AG08396 (cell line): ENCODE results near the gene DHX34.
"Not testable (repeated sequence)": the region's sequence is repeated elsewhere in the genome, so short reads cannot be mapped to it uniquely, and the experiment has no call there.

Experiments used
- DNase-seq: peaks from one replicate; pipeline ENCODE4 v3.0.0; 2012; ENCODE audit warnings: low spot score, mixed read lengths

Gene DHX34, protein sequence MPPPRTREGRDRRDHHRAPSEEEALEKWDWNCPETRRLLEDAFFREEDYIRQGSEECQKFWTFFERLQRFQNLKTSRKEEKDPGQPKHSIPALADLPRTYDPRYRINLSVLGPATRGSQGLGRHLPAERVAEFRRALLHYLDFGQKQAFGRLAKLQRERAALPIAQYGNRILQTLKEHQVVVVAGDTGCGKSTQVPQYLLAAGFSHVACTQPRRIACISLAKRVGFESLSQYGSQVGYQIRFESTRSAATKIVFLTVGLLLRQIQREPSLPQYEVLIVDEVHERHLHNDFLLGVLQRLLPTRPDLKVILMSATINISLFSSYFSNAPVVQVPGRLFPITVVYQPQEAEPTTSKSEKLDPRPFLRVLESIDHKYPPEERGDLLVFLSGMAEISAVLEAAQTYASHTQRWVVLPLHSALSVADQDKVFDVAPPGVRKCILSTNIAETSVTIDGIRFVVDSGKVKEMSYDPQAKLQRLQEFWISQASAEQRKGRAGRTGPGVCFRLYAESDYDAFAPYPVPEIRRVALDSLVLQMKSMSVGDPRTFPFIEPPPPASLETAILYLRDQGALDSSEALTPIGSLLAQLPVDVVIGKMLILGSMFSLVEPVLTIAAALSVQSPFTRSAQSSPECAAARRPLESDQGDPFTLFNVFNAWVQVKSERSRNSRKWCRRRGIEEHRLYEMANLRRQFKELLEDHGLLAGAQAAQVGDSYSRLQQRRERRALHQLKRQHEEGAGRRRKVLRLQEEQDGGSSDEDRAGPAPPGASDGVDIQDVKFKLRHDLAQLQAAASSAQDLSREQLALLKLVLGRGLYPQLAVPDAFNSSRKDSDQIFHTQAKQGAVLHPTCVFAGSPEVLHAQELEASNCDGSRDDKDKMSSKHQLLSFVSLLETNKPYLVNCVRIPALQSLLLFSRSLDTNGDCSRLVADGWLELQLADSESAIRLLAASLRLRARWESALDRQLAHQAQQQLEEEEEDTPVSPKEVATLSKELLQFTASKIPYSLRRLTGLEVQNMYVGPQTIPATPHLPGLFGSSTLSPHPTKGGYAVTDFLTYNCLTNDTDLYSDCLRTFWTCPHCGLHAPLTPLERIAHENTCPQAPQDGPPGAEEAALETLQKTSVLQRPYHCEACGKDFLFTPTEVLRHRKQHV

DNA sequence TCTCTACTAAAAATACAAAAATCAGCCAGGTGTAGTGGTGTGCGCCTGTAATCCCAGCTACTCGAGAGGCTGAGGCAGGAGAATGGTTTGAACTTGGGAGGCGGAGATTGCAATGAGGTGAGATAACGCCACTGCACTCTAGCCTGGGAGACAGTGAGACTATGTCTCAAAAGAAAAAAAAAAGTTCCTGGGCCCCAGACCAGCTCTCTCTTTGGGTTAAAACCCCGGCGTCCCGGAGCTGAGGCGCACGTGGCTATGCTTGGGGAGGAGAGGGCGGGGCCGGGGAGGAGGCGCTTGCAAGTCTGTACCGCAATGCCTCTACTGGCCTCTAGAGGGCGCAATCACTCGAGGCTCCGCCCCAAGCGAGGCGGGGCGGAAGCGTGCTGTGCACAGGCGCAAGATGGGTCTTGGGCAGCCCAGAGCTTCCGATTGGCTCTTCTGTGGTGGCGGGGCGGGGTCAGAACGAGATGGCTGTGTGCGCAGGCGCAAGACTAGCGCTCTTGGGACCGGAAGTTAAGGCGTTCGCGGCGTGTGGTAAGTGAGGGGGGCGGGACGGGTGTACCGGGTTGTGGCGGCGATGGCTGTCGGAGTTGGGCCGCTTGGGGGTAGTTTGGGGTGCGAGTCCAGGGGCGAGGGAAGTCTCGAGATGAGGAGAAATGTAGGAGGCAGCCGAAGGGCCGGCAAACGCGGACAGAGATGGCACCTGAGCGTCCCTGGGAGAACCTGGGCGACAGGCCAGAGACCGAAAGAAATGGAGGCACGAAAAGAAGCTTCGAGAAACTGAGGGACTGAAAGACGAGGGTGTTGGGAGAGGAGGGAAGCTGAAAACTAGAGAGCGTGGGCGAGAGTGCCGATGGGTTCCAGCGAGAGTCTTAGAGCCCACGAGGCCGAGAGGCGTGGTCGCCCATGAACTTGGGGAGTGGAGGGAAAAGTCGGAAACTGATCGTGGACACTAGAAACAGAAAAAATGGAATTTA, at the start of gene DHX34:
Gene DHX34 (plus strand): TSS at position 497 of the 977 bp plus-strand sequence. CDS start 3,716 bp downstream, outside the sequence.
- DNase-seq, result peak; percentile 100

DNA sequence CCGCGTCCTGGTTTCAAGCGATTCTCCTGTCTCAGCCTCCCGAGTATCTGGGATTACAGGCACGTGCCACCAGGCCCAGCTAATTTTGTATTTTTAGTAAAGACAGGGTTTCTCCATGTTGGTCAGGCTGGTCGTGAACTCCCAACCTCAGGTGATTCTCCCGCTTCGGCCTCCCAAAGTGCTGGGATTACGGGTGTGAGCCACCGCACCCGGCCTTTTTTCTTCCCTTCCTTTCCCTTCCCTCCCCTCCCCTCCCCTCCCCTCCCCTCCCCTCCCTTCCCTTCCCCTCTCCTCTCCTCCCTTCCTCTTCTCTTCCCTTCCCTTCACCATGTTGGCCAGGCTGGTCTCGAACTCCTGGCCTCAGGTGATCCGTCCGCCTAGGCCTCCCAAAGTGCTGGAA, 48.2 kb upstream of the DHX34 start:
- not testable (repeated sequence) for DNase-seq

DNA sequence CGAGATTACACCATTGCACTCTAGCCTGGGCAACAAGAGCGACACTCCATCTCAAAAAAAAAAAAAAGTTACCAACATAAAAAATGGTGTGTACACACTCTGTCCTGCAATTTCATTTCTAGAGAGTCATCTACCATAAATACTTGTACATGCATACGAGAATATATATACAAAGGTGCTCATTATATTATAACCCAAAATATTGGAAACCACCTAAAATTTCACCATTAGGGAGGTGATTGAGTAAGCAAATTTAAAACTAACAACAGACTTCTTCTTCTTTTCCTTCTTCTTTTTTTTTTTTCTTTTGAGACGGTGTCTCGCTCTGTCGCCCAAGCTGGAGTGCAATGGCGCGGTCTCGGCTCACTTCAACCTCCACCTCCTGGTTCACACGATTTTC, 46.9 kb upstream of the DHX34 start:
- DNase-seq, result no peak

DNA sequence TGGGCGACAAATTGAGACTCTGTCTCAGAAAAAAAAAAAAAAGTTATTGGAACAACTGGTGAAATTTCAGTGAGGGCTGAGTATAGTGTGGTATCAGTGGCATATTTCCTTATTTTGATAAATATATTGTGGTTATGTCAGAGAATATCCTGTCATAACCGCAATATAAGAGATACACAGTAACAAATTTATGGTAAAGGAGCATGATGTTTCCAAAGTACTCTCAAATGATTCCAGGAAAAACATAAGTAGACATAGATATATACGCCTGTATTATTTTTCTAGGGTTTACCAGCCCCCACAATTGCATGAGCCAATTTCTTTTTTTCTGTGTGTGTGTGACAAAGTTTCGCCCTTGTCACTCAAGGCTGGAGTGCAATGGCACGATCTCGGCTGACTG, 45.1 kb upstream of the DHX34 start:
- DNase-seq, result no peak

DNA sequence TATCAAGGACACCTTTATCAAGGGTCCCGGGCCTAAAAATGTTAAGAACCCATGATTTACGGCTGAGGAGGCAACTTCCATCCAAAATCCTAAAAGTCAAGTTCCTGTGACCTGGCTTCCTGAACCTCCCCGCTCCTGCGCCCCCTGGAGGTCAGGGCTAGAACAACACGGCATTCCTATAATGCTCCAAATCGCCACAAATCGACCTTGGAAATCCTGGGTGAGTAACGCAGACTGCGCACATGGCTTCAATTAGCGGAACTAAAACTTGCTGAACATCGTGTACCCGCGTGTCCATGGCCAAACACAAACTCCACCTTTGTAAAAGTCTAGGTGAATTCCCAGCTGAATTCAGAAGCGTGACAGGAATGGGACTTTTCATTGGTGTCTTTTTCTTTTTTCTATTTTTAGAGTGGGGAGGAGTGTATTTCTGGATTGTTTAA, 43.8 kb upstream of the DHX34 start:
- DNase-seq, result peak; percentile 86

DNA sequence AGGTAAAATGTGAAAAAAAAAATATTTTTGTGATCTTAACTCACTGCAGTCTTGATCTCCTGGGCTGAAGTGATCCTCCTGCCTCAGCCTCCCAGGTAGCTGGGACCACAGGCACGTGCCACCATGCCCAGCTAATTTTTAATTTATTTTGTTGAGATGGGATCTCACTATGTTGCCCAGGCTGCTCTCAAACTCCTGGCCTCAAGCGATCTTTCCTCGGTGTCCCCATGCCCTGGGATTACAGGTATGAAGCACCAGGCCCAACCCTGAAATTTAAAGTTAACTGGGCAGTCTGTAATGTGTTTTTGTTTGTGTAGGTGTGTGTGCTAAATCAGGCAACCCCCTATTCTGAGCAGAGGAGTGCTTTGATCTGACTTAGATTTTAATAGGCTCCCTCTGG, 42.8 kb upstream of the DHX34 start:
- DNase-seq, result no peak

- DNase-seq, result no peak
Measured at GRCh38 chr19:47309038-47309437, 40.1 kb upstream of the DHX34 start.

- DNase-seq, result no peak
Measured at GRCh38 chr19:47309608-47310007, 39.5 kb upstream of the DHX34 start, which contains the start of gene C5AR1. Gene C5AR1 (plus strand): TSS chr19:47309861. CDS start chr19:47309896, 35 bp downstream.

DNA sequence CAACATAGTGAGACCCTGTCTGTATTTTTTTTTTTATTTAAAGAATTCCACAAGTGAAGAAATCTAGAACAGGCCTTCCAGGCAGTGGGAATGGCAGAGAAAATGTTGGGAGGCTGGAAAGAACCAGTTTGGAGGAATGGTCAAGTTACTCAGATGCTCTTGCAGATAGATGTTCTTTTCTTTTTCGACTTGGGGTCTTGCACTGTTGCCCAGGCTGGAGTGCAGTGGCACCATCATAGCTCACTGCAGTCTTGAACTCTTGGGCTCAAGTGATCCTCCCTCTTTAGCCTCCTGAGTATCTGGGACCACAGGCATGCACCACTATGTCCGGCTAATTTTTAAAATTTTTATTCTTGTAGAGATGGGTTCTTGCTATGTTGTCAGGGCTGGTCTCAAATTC, 38.8 kb upstream of the DHX34 start:
- no peak for DNase-seq

GRCh38 chr19:47310819-47311218, 38.3 kb upstream of the DHX34 start:
- no peak for DNase-seq

DNA sequence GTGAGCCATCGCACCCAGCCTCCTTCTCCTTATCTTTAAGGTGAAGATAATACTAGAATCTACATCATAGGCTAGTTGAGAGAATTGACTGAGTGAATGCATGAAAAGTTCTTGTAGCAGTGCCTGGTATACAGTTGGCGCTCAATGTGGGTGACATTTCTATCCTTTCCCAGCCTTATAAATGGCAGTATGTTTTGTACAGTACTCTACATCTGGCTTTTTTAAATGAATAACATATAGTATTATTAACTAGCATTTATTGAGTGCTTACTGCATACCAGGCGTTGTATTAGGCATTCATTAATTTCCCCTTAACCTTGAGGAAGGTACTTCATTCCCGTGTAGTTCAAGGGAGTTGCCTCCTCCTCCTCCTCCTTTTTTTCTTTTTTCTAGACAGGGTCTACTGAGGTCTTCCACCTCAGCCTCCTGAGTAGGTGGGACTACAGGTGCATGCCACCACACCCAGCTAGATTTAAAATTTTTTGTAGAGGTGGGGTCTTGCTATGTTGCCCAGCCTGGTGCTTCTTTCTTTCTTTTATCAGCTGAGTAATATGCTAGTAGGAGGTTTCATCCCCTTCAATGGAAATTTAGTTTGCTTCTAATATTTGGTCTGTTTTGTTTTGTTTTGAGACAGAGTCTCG, 36.6 kb upstream of the DHX34 start:
- DNase-seq, result no peak

DNA sequence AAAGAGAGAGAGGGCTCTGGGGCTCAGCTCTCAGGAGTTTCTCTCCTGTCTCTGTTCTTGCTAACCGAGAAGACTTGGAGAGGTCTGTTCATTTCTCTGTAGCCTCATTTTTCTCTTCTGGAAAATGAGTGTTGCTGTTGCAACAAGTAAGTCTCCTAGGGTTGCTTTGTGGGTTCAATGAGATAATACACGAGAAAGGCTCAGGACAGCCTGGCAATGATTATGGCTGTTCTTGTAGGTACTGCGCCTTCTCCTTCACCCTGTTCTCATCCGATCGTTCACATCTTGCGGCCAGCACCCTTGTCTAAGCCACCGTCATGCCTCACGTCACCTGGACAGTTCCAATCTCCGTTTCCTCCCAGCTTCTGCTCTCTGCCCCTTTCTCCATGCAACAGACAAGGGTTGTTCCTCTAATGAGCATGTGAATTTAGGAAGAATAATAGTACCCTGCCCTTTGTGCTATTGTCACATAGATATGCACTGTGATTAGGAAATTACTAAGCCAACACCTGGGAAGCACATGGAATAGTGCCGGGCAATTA, 35.3 kb upstream of the DHX34 start:
- no peak for DNase-seq

DNA sequence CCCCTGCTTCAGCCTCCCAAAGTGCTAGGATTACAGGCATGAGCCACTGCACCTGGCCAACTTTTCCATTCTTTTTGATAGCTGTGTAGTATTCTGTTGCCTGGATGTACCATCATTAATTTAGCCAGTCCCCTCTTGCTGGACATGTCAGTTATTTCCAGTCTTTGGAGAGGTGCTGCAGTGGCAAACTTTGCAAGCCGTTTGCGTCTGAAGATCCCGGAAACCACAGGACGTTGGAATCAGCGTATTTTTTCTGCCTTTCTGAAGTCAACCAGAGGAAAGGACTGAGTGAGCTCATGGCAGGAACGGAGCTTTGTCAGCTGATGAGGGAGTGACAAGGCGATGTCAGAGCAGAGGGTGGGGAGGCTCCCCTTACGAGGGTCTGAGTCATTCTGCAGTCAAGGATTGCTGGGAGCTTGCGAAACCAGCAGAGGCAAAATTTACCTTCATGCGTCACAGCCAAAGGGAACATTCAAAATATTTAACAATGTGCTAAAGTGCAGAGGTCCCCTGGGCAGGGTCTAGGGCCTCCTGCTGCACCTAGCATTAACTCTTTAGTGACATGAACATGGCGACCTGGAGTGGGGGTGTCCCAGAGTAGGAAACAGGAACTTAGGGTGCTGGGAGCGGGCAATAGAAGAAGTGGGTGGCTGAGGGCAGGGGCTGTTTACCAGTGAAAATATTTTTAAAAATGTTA, 33.8 kb upstream of the DHX34 start:
- DNase-seq, result peak; percentile 84

DNA sequence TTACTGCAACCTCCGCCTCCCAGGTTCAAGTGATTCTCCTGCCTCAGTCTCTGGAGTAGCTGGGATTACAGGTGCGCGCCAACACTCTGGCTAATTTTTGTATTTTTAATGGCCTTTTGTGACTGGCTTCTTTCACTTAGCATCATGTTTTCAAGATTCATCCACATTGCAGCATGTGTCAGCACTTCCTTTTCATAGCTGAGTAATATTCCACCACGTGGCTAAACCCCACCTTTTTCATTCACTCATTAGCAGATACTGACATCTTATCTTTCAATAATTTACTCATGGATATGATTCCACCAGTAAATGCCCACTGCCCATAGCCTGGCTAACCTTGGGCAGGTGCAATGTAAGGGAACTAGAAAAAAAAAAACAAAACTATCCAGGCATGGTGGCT, 32.6 kb upstream of the DHX34 start:
- DNase-seq, result no peak

GRCh38 chr19:47319923-47320871, 28.9 kb upstream of the DHX34 start:
- DNase-seq, result no peak

DNA sequence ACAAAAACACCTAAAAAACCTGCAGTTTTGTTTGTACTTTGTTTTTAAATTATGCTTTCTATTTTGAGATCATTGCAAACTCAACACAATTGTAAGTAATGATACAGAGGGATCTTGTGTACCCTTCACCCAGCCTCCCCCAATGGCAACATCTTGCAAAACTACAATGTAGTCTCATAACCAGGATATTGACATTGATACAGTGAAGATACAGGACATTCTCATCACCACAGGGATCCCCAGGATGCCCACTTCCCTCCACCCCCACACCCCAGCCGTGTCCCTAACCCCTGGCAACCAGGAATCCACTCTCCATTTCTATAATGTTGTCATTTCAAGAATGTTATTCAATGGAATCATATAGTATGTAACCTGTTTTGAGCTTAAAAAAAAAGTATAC, 27.5 kb upstream of the DHX34 start:
- no peak for DNase-seq

DNA sequence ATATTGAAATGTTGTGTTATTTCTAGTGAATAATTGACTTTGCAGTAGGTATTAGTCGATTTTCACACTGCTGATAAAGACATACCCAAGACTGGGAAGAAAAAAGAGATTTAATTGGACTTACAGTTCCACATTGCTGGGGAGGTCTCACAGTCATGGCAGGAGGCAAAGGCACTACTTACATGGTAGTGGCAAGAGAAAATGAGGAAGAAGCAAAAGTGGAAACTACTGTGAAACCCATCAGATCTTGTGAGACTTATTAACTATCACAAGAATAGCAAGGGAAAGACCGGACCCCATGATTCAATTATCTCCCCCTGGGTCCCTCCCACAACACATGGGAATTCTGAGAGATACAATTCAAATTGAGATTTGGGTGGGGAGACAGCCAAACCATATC, 27.1 kb upstream of the DHX34 start:
- no peak for DNase-seq

DNA sequence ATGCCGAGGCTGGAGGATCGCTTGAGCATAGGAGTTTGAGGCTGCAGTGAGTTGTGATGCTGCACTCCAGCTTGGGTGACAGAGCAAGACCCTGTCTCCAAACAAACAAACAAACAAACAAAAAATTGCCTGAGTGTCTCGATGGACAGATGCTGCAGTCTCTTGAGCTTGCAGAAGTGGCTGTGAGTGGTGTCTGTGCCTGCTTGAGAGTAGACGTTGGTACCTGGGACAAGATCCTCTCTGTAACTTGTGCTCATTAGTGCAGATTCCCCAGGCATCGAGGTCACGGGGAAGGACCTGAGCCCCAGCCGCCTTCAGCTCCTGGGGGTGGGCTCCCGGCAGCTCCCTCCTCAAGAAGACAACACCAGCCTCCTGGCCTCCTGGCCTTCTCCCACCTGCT, 25.7 kb upstream of the DHX34 start:
- DNase-seq, result no peak

DNA sequence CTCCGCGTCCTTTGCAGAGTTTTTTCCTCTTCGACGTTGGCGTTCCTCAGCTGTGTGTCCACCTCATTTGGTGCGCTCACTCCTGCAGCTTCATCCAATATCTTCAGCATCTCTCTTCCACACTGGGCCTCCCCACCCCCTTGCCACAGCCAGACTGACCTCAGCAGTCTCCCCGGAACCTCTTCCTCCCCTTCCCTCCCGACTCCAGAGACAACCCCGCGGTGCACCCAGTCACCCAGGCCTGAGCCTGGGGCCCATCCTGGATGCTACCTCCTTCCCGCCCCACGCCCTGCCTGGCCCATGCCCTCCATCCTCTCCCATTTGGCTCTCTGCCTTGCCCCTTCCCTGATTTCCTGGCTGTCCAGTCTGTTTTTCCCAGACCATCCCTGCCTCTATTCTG, 25.2 kb upstream of the DHX34 start:
- DNase-seq, result no peak
